ENCODE data around the gene CSNK1G2.

The CSNK1G2 gene

GRCh38 chr19:1920644-1921043 is 20.3 kb upstream of the CSNK1G2 start:
- no peak for FAIRE-seq

DNA sequence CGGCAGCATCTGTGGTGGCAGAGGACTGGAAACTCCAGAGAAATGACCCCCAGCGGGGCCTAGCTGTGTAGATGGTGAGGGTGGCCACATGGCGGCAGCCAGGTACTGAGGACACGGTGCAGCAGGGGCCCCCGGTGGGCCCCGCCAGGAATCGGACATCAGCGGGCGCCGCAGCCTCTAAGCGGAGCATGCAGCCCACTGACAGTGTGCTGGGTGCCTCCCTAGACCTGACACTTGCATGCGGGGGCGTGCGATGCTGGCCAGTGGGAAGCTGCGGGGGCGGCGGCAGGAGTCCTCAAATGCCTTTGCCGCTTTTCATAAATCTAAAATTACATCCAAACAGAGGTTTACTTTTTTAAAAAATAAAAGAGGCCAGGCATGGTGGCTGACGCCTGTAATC is 19.6 kb upstream of the CSNK1G2 start:
- no peak for FAIRE-seq

GRCh38 chr19:1921825-1922224 is 19.1 kb upstream of the CSNK1G2 start:
- FAIRE-seq: no peak

- FAIRE-seq: no peak
These were observed 18.2 kb upstream of the CSNK1G2 start for GRCh38 chr19:1922803-1923202.

- FAIRE-seq: no peak
These were observed 17.7 kb upstream of the CSNK1G2 start for GRCh38 chr19:1923319-1923718.

- no peak for FAIRE-seq
These were observed 16.5 kb upstream of the CSNK1G2 start for GRCh38 chr19:1924320-1924961.

DNA sequence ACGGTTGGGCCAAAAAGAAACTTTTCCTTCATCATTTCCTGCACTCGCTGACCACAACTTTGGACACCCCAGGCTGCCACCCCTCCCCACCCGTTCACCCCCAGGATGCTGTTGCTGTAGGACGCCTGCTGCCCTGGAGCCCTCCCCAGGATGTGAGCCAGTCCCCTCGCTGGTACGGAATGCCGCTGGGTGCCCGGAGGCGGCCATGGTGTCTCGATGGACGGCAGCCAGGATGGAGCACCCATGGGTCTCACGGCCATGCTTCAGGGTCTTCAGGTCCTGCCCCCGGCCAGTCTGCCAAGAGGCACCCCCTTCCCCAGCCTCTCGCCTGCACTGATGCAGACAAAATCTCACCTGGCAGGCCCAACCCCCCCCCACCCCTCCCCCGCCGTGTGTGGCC is 15.4 kb upstream of the CSNK1G2 start:
- no peak for FAIRE-seq

- no peak for FAIRE-seq
These were observed 11.8 kb upstream of the CSNK1G2 start for GRCh38 chr19:1929021-1929742.

GRCh38 chr19:1931445-1931844 is 9.5 kb upstream of the CSNK1G2 start:
- no peak for FAIRE-seq

DNA sequence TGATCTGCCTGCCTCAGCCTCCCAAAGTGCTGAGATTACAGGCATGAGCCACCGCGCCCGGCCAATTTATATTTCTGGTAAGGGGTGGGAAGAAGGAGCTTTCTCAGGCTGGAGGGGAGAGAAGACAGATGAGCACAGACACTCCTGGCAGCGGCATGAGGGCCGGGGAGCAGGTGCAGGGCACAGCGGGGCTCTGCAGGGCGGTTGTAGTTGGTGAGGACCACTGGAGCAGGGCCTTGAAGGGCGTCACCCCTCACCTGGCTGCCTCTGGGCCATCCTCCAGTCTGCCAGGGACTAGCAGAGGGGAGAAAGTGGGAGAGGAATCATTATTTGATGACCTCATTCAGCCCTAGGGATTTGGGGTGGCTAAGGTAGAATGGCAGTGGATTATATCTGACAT is 8.6 kb upstream of the CSNK1G2 start:
- FAIRE-seq: no peak

DNA sequence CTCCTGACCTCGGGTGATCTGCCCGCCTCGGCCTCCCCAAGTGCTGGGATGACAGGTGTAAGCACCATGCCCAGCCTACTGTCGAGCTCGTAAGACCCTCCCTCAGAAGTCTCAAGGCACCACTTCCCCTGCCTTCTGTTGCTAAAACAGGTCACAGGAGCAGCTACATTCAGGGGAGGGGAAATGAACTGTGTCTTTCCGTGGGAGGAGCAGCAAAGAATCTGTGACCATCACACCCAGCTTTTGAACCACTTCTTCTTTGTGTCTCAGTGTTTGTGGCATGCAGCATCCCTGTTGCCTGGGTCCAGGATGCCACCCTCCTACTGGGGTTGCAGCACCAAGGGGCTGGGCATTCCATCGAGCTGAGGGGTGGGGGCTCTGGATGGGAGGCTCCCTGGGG is 7.7 kb upstream of the CSNK1G2 start:
- FAIRE-seq: no peak

GRCh38 chr19:1933942-1934341 is 7.0 kb upstream of the CSNK1G2 start:
- no peak for FAIRE-seq

DNA sequence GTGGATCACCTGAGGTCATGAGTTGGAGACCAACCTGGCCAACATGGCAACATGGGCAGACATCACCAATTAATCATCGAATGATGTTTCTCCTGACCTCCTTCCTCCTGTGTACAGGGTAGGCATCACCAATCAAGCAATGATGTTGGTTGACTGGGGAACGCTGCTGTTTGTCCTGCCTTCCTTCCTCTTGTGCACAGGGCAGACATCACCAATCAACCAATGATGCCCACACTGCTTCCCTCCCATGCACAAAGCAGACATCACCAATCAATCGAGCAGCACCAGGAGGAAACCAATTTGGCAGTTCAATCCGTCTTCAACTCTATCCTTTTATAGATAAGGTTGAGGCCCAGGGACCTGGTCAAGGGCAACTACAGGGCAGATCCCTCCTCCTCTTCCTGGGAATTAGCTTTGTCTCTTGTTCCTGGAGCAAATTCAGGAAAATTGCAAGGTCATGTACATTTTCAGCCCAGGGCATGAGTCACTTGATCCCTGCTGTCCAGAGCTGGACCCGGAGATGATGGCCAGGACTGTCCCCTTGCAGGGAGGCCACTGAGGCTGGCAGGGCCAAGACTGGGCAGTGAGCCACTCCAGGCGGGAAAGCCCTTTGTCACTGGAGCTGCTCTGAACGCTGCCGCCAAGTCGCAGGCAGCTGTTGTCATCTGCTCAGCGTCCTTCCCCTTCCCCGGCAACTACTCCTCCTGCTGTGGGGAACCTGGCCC is 5.3 kb upstream of the CSNK1G2 start:
- no peak for FAIRE-seq

DNA sequence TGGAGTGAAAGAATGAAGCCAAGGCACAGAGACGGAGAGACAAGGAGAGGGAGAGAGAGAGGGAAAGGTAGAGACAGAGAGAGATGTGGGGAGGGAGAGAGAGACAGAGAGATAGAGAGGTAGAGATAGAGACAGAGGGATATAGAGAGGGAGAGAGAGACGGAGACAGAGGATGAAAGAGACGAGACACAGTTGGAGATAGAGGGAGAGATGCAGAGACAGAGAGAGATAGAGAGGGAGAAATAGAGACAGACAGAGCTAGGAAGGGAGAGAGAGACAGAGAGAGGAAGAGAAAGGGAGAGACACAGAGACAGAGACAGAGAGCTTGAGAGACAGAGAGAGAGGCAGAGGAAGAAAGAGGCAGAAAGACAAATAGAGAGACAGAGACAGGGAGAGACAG is 4.5 kb upstream of the CSNK1G2 start:
- FAIRE-seq: no peak

- no peak for FAIRE-seq
These were observed 3.9 kb upstream of the CSNK1G2 start for GRCh38 chr19:1936916-1937610.

DNA sequence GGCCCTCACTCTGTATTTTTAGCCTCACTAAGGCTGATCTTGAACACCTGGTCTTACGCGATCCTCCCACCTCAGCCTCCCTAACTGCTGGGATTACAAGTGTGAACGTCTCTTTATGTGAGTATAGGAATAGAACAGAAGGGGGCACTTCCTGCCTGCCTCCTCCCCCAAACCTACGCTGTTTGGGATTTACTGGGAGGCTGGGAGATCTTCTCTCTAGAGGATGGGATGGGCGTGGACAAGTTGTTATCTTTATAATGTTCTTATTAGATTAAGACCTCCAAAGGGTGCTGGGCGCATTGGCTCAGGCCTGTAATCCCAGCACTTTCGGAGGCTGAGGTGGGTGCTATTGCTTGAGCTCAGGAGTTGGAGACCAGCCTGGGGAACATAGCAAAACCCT is 2.9 kb upstream of the CSNK1G2 start:
- FAIRE-seq: no peak

DNA sequence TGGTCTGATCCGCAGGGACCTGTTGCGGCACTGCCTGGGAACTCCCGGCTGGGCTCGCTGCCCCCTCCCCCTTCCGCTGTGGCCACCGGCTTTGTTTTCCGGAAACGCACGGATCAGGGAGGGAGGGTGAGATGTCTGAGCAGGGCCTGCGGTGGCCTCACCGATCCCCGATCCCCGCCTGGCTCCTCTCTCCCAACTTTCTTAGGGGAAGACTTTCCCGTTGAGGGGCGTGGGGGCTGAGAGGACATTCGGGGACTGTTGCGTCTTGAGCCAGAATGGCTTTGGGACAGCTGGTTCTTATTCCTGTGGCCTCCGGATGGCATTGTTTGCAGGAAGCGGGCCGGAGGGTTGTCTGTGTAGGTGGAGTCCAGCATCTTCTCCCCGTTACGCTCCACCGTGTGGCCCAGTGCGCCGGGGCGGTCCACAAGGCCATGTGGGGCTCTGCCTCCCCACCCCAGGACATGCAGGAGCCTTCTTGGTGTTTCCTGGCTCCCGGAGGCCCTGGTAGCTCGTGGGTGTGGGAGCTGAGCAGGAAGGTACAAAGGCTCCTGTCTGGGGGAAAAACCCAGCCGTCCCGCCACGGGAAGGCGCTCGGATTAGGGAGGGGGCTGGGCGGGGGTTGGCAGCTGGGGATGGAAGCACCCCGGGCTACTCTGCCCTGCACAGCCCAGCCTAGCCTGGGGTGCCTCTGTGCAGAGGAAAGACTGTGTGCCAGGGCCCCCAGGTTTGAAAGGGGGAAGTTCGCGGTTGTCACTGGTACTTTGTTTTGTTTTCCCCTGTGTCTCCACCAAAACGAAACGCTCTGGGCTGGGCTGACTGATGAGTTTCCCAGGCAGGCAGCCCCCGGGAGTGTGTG is 1.3 kb downstream of the CSNK1G2 start:
- no peak for FAIRE-seq

GRCh38 chr19:1942934-1943555 is 2.1 kb downstream of the CSNK1G2 start:
- no peak for FAIRE-seq

DNA sequence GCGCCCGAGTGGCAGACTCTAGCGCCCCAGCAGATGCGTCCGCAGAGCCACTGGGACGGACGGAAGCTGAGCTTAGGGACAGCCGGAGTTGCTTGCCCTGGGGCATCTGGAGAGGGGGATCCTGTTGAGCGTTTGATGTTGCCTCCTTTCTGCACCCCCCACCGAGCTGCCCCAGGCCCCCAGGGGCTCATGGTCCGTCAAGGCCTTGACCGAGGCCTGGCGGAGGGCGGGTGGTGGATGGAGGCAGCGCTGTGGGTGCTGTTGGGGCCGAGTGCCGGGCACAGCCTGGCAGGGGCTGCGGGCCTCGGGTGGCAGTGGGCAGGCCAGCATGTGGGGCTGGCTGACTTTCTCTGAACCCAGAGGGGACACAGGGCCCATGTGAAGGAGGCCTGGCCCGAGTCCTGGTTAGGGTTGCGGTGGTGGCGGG is 2.7 kb downstream of the CSNK1G2 start:
- no peak for FAIRE-seq

GRCh38 chr19:1944088-1944915 is 3.3 kb downstream of the CSNK1G2 start:
- FAIRE-seq: no peak

DNA sequence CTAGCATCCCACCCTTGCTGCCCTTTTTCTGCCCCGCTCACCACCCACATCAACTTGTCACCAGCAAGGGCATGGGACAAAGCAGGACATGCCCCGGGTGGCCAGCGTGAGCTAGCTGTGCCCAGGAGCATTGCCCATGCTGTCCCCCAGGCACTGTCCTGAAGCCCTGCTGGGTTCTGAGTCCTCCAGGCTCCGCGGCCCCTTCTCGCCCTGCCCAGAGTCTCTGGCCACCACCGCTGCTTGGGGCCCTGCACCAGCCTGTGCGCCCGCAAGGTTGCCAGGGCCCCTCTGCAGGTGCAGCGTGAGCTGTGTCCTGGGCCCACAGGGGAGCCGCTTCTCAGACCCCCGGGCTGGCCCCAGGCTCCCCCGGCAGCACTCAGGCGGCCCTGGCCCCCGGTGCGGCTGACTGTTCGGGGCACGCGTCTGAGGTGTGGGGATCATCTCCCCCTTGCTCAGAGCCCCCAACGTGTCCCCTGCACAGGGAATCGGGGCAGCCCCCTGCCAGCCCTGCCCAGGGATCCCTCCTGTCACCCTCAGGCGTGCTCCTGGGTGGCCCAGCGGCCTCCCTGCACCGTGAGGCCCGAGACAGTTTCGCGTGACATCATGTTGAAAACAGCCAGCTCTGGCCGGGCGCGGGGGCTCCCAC is 4.1 kb downstream of the CSNK1G2 start:
- FAIRE-seq: no peak
